ENCODE results near the gene TMEM248. TPM values are rescaled to one million over a fixed set of nuclear protein-coding genes. Genes with fewer than 3 reads are reported as not detected.

TMEM248 gene
- total and polyA plus RNA-seq, 2 of the 8 experiments (the other 6 are each of a cell fraction or from before 2014, with no cell fraction given) = 63.6 to 126 TPM

DNA sequence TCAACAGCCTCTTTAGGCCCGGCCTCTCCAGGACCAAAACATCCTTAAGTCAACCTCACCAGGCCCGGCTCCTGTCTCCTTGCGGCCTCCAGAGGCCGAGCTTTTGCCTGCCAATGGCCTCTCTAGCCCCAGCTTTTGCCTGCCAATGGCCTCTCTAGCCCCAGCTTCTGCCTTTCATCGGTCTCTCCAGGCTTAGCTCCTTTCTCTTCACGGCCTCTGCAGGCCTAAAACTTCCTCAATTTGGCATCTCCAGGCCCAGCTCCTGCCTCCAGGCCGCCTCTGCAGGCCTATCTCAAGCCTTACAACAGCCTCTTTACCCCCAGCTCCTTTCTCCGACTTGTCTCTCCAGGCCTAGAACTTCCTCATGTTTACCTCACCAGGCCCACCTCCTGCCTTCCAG lies 15.7 kb upstream of the TMEM248 start:
- DNase-seq (ENCODE audit: low read depth in 1 of 2, low spot score in 2 of 2) (no peak), FAIRE-seq (no peak)
- WGBS, 2 experiments (ENCODE audit: extremely low coverage in 1 of 2, insufficient coverage in 1 of 2, insufficient read length in 1 of 2, insufficient replicate concordance in 2 of 2, low coverage in 1 of 2, low lambda C conversion rate in 2 of 2, missing lambda C conversion rate in 1 of 2) = 89% methylated on average over 8 of the region's 8 CpGs; no CpG with 5 or more reads in 1 of the 2 experiments
- no peak overlapping the region for H2BK5ac ChIP-seq (ENCODE audit: low read depth, low read length)
- TF ChIP-seq SP2 (IDR thresholded peaks at IDR 0.05; ENCODE audit: low read length) = peak; percentile 20; the same call in 1 of the 2 replicates
- no peak for TF ChIP-seq ASH2L (IDR thresholded peaks at IDR 0.05; ENCODE audit: low read length)
- no peak overlapping the region for H3K4me3 ChIP-seq (ENCODE audit: extremely low read depth in 1 of 4, insufficient read depth in 2 of 4, low read depth in 3 of 4, low read length in 4 of 4)
- H2AFZ ChIP-seq (ENCODE audit: low read length) = no peak overlapping the region
- no peak overlapping the region; the same call in 1 of the 2 replicates for H4K8ac ChIP-seq (ENCODE audit: extremely low read depth, insufficient read depth, low read length)
- no peak overlapping the region for H2BK120ac ChIP-seq (replicated peaks; ENCODE audit: low read depth, low read length)
- no peak overlapping the region for H2BK20ac ChIP-seq (ENCODE audit: low read length)
- no peak overlapping the region for H2BK15ac ChIP-seq (ENCODE audit: low read length)
- POLR2A ChIA-PET (ENCODE audit: partially characterized antibody) = interaction anchor here (0.6 to 2.4 kb wide), 6 partner anchors 10 to 92 kb away, joined by 3 to 10 read pairs (median 3); no protein-coding TSS in a partner anchor
- CTCF ChIA-PET (ENCODE audit: partially characterized antibody) = interaction anchor here (0.6 to 5.7 kb wide), 30 partner anchors 9 to 348 kb away, joined by 3 to 55 read pairs (median 4); partner anchors contain the start of gene TMEM248
- H2BK12ac ChIP-seq (ENCODE audit: low read depth, low read length) = no peak overlapping the region; the same call in 1 of the 2 replicates
- peaks cover 0 to 2% of the 10 kb centered on the region in 2 experiments for H4K20me1 ChIP-seq (replicated peaks in 1 of 2; ENCODE audit: control insufficient read depth in 1 of 2, insufficient read depth in 2 of 2, low read length in 2 of 2)
- no peak overlapping the region for H4K5ac ChIP-seq (ENCODE audit: insufficient read length, low read depth, low read length)
- no peaks in the 10 kb centered on the region for H3K23me2 ChIP-seq (ENCODE audit: low read depth, low read length)
- no peak overlapping the region for H3K9ac ChIP-seq (replicated peaks in 1 of 4; ENCODE audit: extremely low read depth in 1 of 4, low read depth in 3 of 4, low read length in 3 of 4)
- no peak overlapping the region for H4K91ac ChIP-seq (replicated peaks; ENCODE audit: insufficient read length, low read length)
- no peak overlapping the region for H3K23ac ChIP-seq (ENCODE audit: insufficient read length)
- no peaks in the 10 kb centered on the region for H3K79me2 ChIP-seq (ENCODE audit: control insufficient read depth in 1 of 2, insufficient read depth in 2 of 2, low read length in 2 of 2)
- no peaks in the 10 kb centered on the region for H3K79me1 ChIP-seq (ENCODE audit: low read depth, low read length)
- no peak overlapping the region for H3K4ac ChIP-seq (replicated peaks; ENCODE audit: insufficient read length, low read depth, low read length)
- H3K36me3 ChIP-seq (ENCODE audit: control insufficient read depth in 2 of 4, insufficient read depth in 4 of 4, low read length in 3 of 4) = peaks cover 0 to 8% (median 0%) of the 10 kb centered on the region in 4 experiments; a peak in 2 of 8 replicates
- H2AK5ac ChIP-seq (ENCODE audit: low read depth, low read length) = no peak overlapping the region
- H3K4me1 ChIP-seq (replicated peaks in 1 of 4; ENCODE audit: control insufficient read depth in 3 of 4, insufficient read depth in 4 of 4, low read length in 3 of 4) = no peaks in the 10 kb centered on the region
- no peak overlapping the region for H3K18ac ChIP-seq (ENCODE audit: extremely low read depth, low read length)
- H3K14ac ChIP-seq (ENCODE audit: insufficient read length) = no peak overlapping the region
- no peak overlapping the region for H3K56ac ChIP-seq (replicated peaks; ENCODE audit: insufficient read length, low read depth, low read length)
- H3K4me2 ChIP-seq (ENCODE audit: insufficient read depth in 1 of 2, low read depth in 2 of 2, low read length in 2 of 2) = no peak overlapping the region
- H3K27ac ChIP-seq (ENCODE audit: low read depth, low read length) = peak overlapping the region; percentile 5; the same call in 1 of the 2 replicates
- no peaks in the 10 kb centered on the region for H3K9me3 ChIP-seq (ENCODE audit: insufficient read depth in 2 of 2, low read depth in 1 of 2, low read length in 1 of 2)
- H3K27me3 ChIP-seq (replicated peaks in 1 of 4; ENCODE audit: control insufficient read depth in 3 of 4, extremely low read depth in 1 of 4, insufficient read depth in 3 of 4, low read length in 3 of 4) = no peaks in the 10 kb centered on the region

All from H1 (cell line).